OCI-LY3 (cell line): ENCODE results near the gene PLB1.
"Not testable (repeated sequence)": the region's sequence is repeated elsewhere in the genome, so short reads cannot be mapped to it uniquely, and the experiment has no call there.

ENCODE experiments used
- EZH2phosphoT487 ChIP-seq: fragments of 200-600 bp; shearing (Covaris generic); IDR thresholded peaks from 2 replicates; pipeline ENCODE4 v1.6.1; 2018; ENCODE audit warnings: antibody characterized with exemption, mixed run types, low read depth
- TF ChIP-seq, protein P1 (sequence below): fragments of 200-600, 300-600 bp; sonication (generic); IDR thresholded peaks from 2 replicates; pipeline ENCODE4 v1.5.1; 2014; ENCODE audit warnings: antibody characterized with exemption, low read length, low read depth

GRCh38 chr2:28665811-28666377, 170.0 kb downstream of the PLB1 start:
- TF ChIP-seq, protein P1, sequence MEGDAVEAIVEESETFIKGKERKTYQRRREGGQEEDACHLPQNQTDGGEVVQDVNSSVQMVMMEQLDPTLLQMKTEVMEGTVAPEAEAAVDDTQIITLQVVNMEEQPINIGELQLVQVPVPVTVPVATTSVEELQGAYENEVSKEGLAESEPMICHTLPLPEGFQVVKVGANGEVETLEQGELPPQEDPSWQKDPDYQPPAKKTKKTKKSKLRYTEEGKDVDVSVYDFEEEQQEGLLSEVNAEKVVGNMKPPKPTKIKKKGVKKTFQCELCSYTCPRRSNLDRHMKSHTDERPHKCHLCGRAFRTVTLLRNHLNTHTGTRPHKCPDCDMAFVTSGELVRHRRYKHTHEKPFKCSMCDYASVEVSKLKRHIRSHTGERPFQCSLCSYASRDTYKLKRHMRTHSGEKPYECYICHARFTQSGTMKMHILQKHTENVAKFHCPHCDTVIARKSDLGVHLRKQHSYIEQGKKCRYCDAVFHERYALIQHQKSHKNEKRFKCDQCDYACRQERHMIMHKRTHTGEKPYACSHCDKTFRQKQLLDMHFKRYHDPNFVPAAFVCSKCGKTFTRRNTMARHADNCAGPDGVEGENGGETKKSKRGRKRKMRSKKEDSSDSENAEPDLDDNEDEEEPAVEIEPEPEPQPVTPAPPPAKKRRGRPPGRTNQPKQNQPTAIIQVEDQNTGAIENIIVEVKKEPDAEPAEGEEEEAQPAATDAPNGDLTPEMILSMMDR: not testable (repeated sequence)
- not testable (repeated sequence) for TF ChIP-seq EZH2phosphoT487
